ENCODE results near the gene PXT1.

DNA sequence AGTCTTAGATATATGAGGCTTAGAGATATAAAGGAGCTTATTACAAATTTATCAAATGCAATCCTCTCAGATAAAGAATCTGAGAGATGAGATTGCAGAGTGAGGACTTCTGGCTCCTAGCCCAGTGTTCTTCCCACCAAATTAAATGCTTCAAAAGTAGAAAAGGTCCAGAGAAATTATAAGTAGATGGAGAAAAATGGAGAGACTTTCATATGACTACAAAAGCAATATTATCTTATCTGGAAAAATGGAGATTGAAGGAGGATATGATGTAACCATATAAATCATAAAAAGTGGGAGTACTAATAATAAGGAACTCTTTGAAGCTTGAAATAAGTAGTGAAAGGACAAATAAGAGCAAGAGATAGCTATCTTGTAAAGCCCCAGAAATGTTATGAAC, 3.0 kb upstream of the PXT1 start:
- no peak for TF ChIP-seq POLR2A (IDR thresholded peaks at IDR 0.05)
- TF ChIP-seq, protein P1, sequence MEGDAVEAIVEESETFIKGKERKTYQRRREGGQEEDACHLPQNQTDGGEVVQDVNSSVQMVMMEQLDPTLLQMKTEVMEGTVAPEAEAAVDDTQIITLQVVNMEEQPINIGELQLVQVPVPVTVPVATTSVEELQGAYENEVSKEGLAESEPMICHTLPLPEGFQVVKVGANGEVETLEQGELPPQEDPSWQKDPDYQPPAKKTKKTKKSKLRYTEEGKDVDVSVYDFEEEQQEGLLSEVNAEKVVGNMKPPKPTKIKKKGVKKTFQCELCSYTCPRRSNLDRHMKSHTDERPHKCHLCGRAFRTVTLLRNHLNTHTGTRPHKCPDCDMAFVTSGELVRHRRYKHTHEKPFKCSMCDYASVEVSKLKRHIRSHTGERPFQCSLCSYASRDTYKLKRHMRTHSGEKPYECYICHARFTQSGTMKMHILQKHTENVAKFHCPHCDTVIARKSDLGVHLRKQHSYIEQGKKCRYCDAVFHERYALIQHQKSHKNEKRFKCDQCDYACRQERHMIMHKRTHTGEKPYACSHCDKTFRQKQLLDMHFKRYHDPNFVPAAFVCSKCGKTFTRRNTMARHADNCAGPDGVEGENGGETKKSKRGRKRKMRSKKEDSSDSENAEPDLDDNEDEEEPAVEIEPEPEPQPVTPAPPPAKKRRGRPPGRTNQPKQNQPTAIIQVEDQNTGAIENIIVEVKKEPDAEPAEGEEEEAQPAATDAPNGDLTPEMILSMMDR (IDR thresholded peaks at IDR 0.05), result no peak

Data from vagina (tissue), 2 donors.